Mesendoderm (in vitro differentiated cells): Measurements from ENCODE around the gene TNPO3.

Experiments
- DNase-seq: peaks from one replicate; pipeline ENCODE4 v3.0.0; 2013
- H2AK5ac ChIP-seq: 2 replicates; pipeline ENCODE4 v1.6.1; 2013; ENCODE audit warnings: low read length, inconsistent platforms
- H2BK120ac ChIP-seq: 2 replicates; pipeline ENCODE4 v1.6.1; 2013; ENCODE audit warnings: low read depth, mild to moderate bottlenecking, low read length, moderate library complexity, mixed read lengths
- H2BK15ac ChIP-seq: replicated peaks from 2 replicates; pipeline ENCODE4 v1.6.1; 2013; ENCODE audit warnings: low read depth, mild to moderate bottlenecking, moderate library complexity
- H2BK5ac ChIP-seq: 2 replicates; pipeline ENCODE4 v1.6.1; 2013; ENCODE audit warnings: low read length, inconsistent platforms
- H3K18ac ChIP-seq: 2 replicates; pipeline ENCODE4 v1.6.1; 2013; ENCODE audit warnings: mild to moderate bottlenecking, low read length, mixed read lengths
- H3K23ac ChIP-seq: one replicate; pipeline ENCODE4 v1.6.1; 2013; ENCODE audit warnings: low read length
- H3K27ac ChIP-seq: 2 replicates; pipeline ENCODE4 v1.5.1; 2013; ENCODE audit warnings: low read depth, mild to moderate bottlenecking, inconsistent platforms, low read length, moderate library complexity
- H3K27me3 ChIP-seq: 2 replicates; pipeline ENCODE4 v1.6.1; 2013; ENCODE audit warnings: low read length, control low read depth, mild to moderate bottlenecking, inconsistent platforms; ENCODE audit not compliant: insufficient read depth, poor library complexity
- H3K36me3 ChIP-seq: 2 replicates; pipeline ENCODE4 v1.6.1; 2013; ENCODE audit warnings: low read length, inconsistent platforms; ENCODE audit not compliant: control insufficient read depth, insufficient read depth
- H3K4ac ChIP-seq: one replicate; pipeline ENCODE4 v1.6.1; 2013; ENCODE audit warnings: low read depth, mild to moderate bottlenecking, low read length, moderate library complexity
- H3K4me1 ChIP-seq: 2 replicates; pipeline ENCODE4 v1.6.1; 2013; ENCODE audit warnings: low read depth, low read length, inconsistent platforms; ENCODE audit not compliant: control insufficient read depth
- H3K4me2 ChIP-seq: 2 replicates; pipeline ENCODE4 v1.6.1; 2013; ENCODE audit warnings: low read length
- H3K4me3 ChIP-seq: 2 replicates; pipeline ENCODE4 v1.5.1; 2013; ENCODE audit warnings: mild to moderate bottlenecking, low read length
- H3K56ac ChIP-seq: one replicate; pipeline ENCODE4 v1.6.1; 2013; ENCODE audit warnings: low read length
- H3K79me1 ChIP-seq: 2 replicates; pipeline ENCODE4 v1.6.1; 2013; ENCODE audit warnings: low read length, inconsistent platforms
- H3K79me2 ChIP-seq: 2 replicates; pipeline ENCODE4 v1.6.1; 2013; ENCODE audit warnings: mild to moderate bottlenecking, low read length; ENCODE audit not compliant: control insufficient read depth, insufficient read depth
- H3K9ac ChIP-seq: 2 replicates; pipeline ENCODE4 v1.6.1; 2013; ENCODE audit warnings: low read length, inconsistent platforms
- H4K5ac ChIP-seq: one replicate; pipeline ENCODE4 v1.6.1; 2013; ENCODE audit warnings: low read length
- H4K8ac ChIP-seq: one replicate; pipeline ENCODE4 v1.6.1; 2013; ENCODE audit warnings: low read depth, mild to moderate bottlenecking, control low read depth, low read length, moderate library complexity
- WGBS: extraction: QIAGEN DNeasy Blood & Tissue Kit; methylation state at CpG from one replicate; pipeline ENCODE4 v1.1.7; 2013; ENCODE audit warnings: low lambda C conversion rate, missing lambda C conversion rate; ENCODE audit not compliant: insufficient coverage; ENCODE audit errors: extremely low coverage; 5-methylcytosine and 5-hydroxymethylcytosine counted together

Gene TNPO3

DNA sequence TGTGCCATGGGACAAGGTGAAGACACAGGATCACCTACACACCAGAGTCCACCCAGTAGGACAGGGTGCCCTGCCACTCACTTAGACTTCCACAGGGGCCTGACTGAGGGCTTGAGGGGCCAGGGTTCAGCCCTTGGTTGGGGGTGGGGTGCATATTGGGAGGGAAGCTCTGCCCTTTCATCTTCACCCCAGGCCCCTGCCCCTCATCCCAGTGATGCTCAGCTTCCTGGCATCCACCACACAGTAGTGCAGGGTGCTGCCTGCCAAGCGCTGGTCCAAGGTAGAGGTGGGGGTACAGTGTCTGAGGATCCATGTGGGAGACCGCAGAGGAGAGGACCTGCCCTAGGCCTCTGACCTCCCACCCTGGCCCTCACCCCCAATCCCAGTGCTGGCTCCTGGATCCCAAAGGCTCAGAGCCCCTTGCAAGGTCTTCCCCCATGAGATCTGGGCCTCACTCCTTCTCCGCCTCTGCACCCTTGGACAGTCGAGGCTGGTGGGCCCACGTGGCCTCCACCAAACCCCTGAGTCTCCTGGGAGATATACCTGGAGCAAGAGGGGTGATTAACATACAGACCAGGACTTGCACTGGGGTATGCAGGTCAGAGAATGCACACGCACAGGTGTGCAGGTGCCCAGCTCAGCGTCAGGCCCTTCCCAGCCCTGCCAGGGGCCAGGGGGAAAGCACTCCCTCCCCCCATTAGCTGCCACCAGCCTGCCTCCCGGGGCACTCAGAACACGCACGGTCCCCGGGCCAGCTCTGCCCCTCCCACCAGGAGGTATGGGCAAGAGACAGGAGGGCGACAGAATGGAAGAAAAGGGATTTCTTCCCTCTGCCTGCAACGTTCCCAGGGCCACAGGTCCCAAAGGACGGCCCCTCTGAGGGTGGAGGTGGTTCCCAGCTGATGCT lies 125.8 kb downstream of the TNPO3 start:
- H3K23ac ChIP-seq = no peak overlapping the region
- no peaks in the 10 kb centered on the region for H3K79me1 ChIP-seq
- H4K5ac ChIP-seq = no peak overlapping the region
- no peak overlapping the region for H2AK5ac ChIP-seq
- H3K18ac ChIP-seq = no peak overlapping the region
- no peaks in the 10 kb centered on the region for H3K4me1 ChIP-seq
- H3K9ac ChIP-seq = no peak overlapping the region
- no CpG with 5 or more reads among the region's 14 CpGs for WGBS
- no peak overlapping the region for H3K4me3 ChIP-seq
- no peak overlapping the region for H4K8ac ChIP-seq
- H3K4ac ChIP-seq = no peak overlapping the region
- DNase-seq = no peak
- no peak overlapping the region for H2BK120ac ChIP-seq
- H3K4me2 ChIP-seq = no peak overlapping the region
- H2BK5ac ChIP-seq = no peak overlapping the region
- H2BK15ac ChIP-seq = no peak overlapping the region
- no peaks in the 10 kb centered on the region for H3K79me2 ChIP-seq
- no peaks in the 10 kb centered on the region for H3K36me3 ChIP-seq
- no peak overlapping the region for H3K27ac ChIP-seq
- no peaks in the 10 kb centered on the region for H3K27me3 ChIP-seq
- H3K56ac ChIP-seq = no peak overlapping the region

DNA sequence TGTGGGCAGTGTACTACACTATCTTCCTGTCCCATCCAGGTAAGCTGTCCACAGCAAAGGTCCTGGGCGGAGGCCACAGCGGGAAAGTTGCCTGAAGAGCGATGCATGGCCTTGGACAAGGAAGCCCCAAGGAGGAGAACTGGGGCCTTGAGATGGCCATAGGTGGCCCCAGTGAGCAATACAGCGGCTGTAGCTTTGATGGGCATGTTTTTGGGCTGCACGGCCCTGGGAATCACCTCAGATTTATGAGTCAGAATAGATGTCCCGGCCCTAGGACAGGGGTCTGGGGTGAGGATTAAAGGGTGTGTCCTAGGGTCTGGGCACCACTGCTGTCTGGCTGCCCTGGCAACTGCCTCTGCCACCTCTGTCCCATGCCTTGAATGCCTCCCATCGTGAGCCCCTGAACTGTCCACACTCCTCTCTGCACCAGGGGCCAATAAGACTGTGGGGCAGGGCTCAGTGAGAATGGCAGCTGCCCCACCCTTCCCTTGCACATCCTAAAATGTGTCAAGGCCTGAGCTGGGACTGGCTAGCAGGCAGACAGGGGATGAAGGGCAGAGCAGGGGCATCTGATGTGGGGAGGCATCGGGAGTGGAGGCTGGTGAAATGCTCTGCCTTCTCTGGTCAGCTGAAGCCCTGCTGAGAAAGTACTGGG lies 126.6 kb downstream of the TNPO3 start:
- Histone ChIP-seq H3K79me1 (no peaks in the 10 kb centered on the region), H3K79me2 (no peaks in the 10 kb centered on the region), H3K4me1 (no peaks in the 10 kb centered on the region), H3K27me3 (no peaks in the 10 kb centered on the region), H3K4me2 (no peak overlapping the region), H2BK5ac (no peak overlapping the region), H2BK120ac (no peak overlapping the region), H3K4ac (no peak overlapping the region), H4K5ac (no peak overlapping the region), H4K8ac (no peak overlapping the region), H3K4me3 (no peak overlapping the region), H3K36me3 (no peaks in the 10 kb centered on the region), H3K56ac (no peak overlapping the region), H2AK5ac (no peak overlapping the region), H3K9ac (no peak overlapping the region), H3K27ac (no peak overlapping the region), H3K18ac (no peak overlapping the region), H2BK15ac (no peak overlapping the region), H3K23ac (no peak overlapping the region)
- DNase-seq = no peak
- WGBS = no CpG with 5 or more reads among the region's 8 CpGs

DNA sequence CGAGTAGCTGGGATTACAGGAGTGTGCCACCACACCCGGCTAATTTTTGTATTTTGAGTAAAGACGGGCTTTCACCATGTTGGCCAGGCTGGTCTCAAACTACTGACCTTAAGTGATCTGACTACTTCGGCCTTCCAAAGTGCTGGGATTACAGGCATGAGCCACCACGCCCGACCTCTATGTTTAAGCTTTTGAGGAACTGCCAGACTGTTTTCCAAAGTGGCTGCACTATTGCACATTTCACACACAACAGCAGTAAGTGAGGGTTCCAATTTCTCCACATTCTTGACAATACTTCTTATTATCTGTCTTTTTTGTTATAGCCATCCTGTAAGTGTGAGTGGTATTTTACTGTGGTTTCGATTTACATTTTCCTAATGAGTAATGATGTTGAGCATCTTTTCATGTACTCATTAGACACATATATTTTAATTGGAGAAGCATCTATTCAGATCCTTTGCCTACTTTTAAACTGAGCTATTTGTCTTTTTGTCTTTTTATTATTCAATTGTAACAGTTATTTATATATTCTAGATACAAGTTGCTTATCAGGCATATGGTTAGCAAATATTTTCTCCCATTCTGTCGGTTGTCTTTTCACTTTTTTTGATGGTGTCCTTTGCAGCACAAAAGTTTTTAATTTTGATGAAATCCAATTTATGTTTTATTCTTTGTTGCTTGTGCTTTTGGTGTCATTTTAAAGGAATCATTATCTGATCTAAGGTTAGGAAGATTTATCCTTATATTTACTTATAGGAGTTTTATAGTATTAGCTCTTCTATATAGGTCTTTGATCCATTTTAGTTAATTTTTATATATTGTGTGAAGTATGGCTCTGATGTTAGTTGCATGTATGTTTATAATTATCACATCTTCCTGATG lies 130.0 kb downstream of the TNPO3 start:
- no peaks in the 10 kb centered on the region for H3K79me1 ChIP-seq
- H4K5ac ChIP-seq = no peak overlapping the region
- DNase-seq = no peak
- H3K4me3 ChIP-seq = no peak overlapping the region
- no peak overlapping the region for H2AK5ac ChIP-seq
- H3K4me2 ChIP-seq = no peak overlapping the region
- no peaks in the 10 kb centered on the region for H3K79me2 ChIP-seq
- no peak overlapping the region for H2BK5ac ChIP-seq
- H3K4ac ChIP-seq = no peak overlapping the region
- no peak overlapping the region for H3K18ac ChIP-seq
- H3K4me1 ChIP-seq = peaks cover 2% of the 10 kb centered on the region
- no peak overlapping the region for H3K23ac ChIP-seq
- no peak overlapping the region for H2BK15ac ChIP-seq
- no peak overlapping the region for H3K9ac ChIP-seq
- H3K36me3 ChIP-seq = no peaks in the 10 kb centered on the region
- no peak overlapping the region for H4K8ac ChIP-seq
- no peak overlapping the region for H3K27ac ChIP-seq
- no CpG with 5 or more reads among the region's 8 CpGs for WGBS
- H3K27me3 ChIP-seq = no peaks in the 10 kb centered on the region
- no peak overlapping the region for H2BK120ac ChIP-seq
- H3K56ac ChIP-seq = no peak overlapping the region

DNA sequence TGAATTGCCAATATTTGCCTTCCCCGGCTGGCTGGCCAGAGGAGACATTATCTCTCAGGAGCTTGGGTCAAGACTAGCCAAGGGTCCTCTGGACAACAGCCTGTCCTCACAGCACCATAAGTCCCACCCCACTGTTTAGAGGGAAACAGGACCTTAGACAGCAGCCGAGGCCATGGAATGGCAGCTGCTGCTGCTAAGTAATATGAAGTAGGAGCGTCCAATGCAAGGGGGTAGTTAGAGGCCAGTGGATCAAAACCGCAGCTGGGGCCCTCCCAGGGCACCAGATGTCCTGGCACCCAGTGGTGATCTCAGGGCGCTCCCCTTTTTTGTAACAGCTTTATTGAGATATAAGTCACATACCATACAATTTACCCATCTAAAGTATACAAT lies 131.5 kb downstream of the TNPO3 start:
- WGBS = no CpG with 5 or more reads among the region's 5 CpGs
- Histone ChIP-seq H3K27ac (no peak overlapping the region), H2BK15ac (no peak overlapping the region), H3K9ac (no peak overlapping the region), H2BK5ac (no peak overlapping the region), H3K18ac (no peak overlapping the region), H3K4me1 (peaks cover 2% of the 10 kb centered on the region), H2BK120ac (no peak overlapping the region), H3K79me1 (no peaks in the 10 kb centered on the region), H3K56ac (no peak overlapping the region), H3K4me3 (no peak overlapping the region), H3K79me2 (no peaks in the 10 kb centered on the region), H2AK5ac (no peak overlapping the region), H3K23ac (no peak overlapping the region), H3K36me3 (no peaks in the 10 kb centered on the region), H4K5ac (no peak overlapping the region), H3K4me2 (no peak overlapping the region), H3K4ac (no peak overlapping the region), H4K8ac (no peak overlapping the region), H3K27me3 (no peaks in the 10 kb centered on the region)
- no peak for DNase-seq

DNA sequence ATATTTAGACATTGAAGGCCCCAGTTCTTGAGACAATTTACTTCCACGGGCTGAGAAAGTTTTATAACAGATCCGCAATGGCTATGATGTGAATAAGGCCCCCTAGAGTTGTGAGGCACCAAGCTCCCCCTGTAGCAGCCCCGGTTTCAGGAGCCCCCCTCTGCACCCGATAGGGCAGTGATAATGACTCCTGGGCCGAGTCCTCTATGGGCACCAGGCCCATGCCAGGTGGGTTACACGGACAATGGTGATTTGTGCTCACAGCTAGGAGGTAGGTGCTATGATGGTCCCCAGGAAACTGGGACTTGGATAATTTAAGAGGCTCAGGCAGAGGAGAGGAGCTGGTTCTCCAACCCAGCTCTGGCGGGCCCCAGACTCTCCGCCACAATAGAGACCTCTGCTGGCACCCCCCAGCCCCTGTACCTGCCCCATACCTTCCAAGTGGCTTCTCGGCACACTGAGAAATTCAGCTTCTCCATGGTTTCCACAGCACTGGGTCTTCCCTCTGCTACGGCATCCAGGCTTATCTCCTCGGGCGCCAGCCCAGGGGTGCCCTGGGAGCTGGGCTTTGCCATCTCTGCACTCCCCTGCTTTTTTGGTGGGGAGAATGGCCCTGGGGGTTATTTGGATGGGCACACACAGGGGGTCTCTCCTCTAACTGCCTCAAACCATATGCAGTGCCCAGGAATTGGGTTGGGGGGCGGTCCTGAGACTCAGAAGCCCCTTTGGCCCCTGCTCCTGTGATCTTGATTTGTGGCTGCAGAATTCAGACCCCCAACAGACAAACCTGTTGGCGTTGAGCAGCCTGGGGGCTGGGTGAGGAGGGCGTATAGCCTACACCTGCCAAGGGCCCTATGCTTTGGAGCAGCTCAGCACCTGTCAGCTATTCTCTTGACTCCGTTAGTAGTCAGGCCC lies 132.2 kb downstream of the TNPO3 start:
- DNase-seq = no peak

More for the DNA sequence above, 132.2 kb downstream of the TNPO3 start:
- Histone ChIP-seq H3K36me3 (no peaks in the 10 kb centered on the region), H3K56ac (no peak overlapping the region), H3K9ac (no peak overlapping the region), H3K18ac (no peak overlapping the region), H3K79me2 (no peaks in the 10 kb centered on the region), H4K5ac (no peak overlapping the region), H3K23ac (no peak overlapping the region), H2BK120ac (no peak overlapping the region), H2BK15ac (no peak overlapping the region), H3K4me1 (peaks cover 2% of the 10 kb centered on the region), H3K4ac (no peak overlapping the region), H2AK5ac (no peak overlapping the region), H3K27ac (no peak overlapping the region), H3K27me3 (no peaks in the 10 kb centered on the region), H4K8ac (no peak overlapping the region), H2BK5ac (no peak overlapping the region), H3K4me2 (no peak overlapping the region), H3K4me3 (no peak overlapping the region), H3K79me1 (no peaks in the 10 kb centered on the region)
- WGBS = no CpG with 5 or more reads among the region's 16 CpGs
